H9 (cell line): ENCODE measurements around the gene KIRREL3. TPM values are rescaled to one million over a fixed set of nuclear protein-coding genes. Genes with fewer than 3 reads are reported as not detected.

Experiments used
- DNase-seq: peaks from one replicate; pipeline ENCODE4 v3.0.0-alpha.2; 2017
- H2AFZ ChIP-seq: one replicate; pipeline ENCODE4 v1.6.1; 2013; ENCODE audit warnings: mild to moderate bottlenecking, low read length, control low read depth, moderate library complexity
- H2AK5ac ChIP-seq: 2 replicates; pipeline ENCODE4 v1.6.1; 2013; ENCODE audit warnings: low read length, control low read depth, mixed read lengths; ENCODE audit not compliant: insufficient read length
- H2BK120ac ChIP-seq: one replicate; pipeline ENCODE4 v1.6.1; 2013; ENCODE audit warnings: low read depth, mild to moderate bottlenecking, low read length, control low read depth, inconsistent platforms; ENCODE audit not compliant: poor library complexity, severe bottlenecking
- H2BK12ac ChIP-seq: 2 replicates; pipeline ENCODE4 v1.6.1; 2013; ENCODE audit warnings: low read length, control low read depth, mixed read lengths, low read depth; ENCODE audit not compliant: insufficient read length
- H2BK15ac ChIP-seq: 2 replicates; pipeline ENCODE4 v1.6.1; 2013; ENCODE audit warnings: low read depth, low read length, control low read depth
- H2BK20ac ChIP-seq: one replicate; pipeline ENCODE4 v1.6.1; 2013; ENCODE audit warnings: low read depth, mild to moderate bottlenecking, low read length, control low read depth, inconsistent platforms; ENCODE audit not compliant: poor library complexity, severe bottlenecking
- H2BK5ac ChIP-seq: 2 replicates; pipeline ENCODE4 v1.6.1; 2013; ENCODE audit warnings: low read length, control low read depth, mixed read lengths; ENCODE audit not compliant: insufficient read length
- H3K14ac ChIP-seq: 2 replicates; pipeline ENCODE4 v1.6.1; 2013; ENCODE audit warnings: low read length, control low read depth; ENCODE audit not compliant: insufficient read depth
- H3K18ac ChIP-seq: 2 replicates; pipeline ENCODE4 v1.6.1; 2013; ENCODE audit warnings: low read depth, mild to moderate bottlenecking, mixed read lengths, low read length, control low read depth; ENCODE audit not compliant: insufficient read length
- H3K23ac ChIP-seq: 2 replicates; pipeline ENCODE4 v1.6.1; 2013; ENCODE audit warnings: low read length, control low read depth, mixed read lengths, low read depth; ENCODE audit not compliant: insufficient read length
- H3K23me2 ChIP-seq: 2 replicates; pipeline ENCODE4 v1.6.1; 2013; ENCODE audit warnings: low read depth, mild to moderate bottlenecking, mixed read lengths, low read length, control low read depth; ENCODE audit not compliant: insufficient read length, poor library complexity, severe bottlenecking
- H3K27ac ChIP-seq: 2 replicates; pipeline ENCODE4 v1.5.1; 2013; ENCODE audit warnings: low read length, control low read depth, mixed read lengths, low read depth; ENCODE audit not compliant: insufficient read length
- H3K27me3 ChIP-seq: 2 replicates; pipeline ENCODE4 v1.6.1; 2013; ENCODE audit warnings: low read length, control low read depth, inconsistent platforms; ENCODE audit not compliant: insufficient read depth
- H3K4ac ChIP-seq: 2 replicates; pipeline ENCODE4 v1.6.1; 2013; ENCODE audit warnings: low read depth, mild to moderate bottlenecking, control low read depth, inconsistent platforms, low read length, moderate library complexity
- H3K4me1 ChIP-seq: 2 replicates; pipeline ENCODE4 v1.6.1; 2013; ENCODE audit warnings: low read length, control low read depth, inconsistent platforms; ENCODE audit not compliant: insufficient read depth
- H3K4me2 ChIP-seq: 2 replicates; pipeline ENCODE4 v1.6.1; 2013; ENCODE audit warnings: low read length, control low read depth, mixed read lengths; ENCODE audit not compliant: insufficient read length, insufficient read depth
- H3K56ac ChIP-seq: 2 replicates; pipeline ENCODE4 v1.6.1; 2013; ENCODE audit warnings: low read depth, mild to moderate bottlenecking, mixed read lengths, low read length, control low read depth; ENCODE audit not compliant: insufficient read length
- H3K79me1 ChIP-seq: 2 replicates; pipeline ENCODE4 v1.6.1; 2013; ENCODE audit warnings: low read depth, mild to moderate bottlenecking, moderate library complexity, low read length, control low read depth, inconsistent platforms; ENCODE audit not compliant: insufficient read depth, poor library complexity, severe bottlenecking
- H3K79me2 ChIP-seq: 2 replicates; pipeline ENCODE4 v1.6.1; 2013; ENCODE audit warnings: low read length, control low read depth, inconsistent platforms; ENCODE audit not compliant: insufficient read depth
- H3K9ac ChIP-seq: 2 replicates; pipeline ENCODE4 v1.6.1; 2013; ENCODE audit warnings: low read length, control low read depth, mixed read lengths; ENCODE audit not compliant: insufficient read length; ENCODE audit errors: extremely low read depth
- H3K9me3 ChIP-seq: one replicate; pipeline ENCODE4 v1.6.1; 2013; ENCODE audit warnings: low read depth, low read length, inconsistent platforms; ENCODE audit not compliant: control insufficient read depth
- H3T11ph ChIP-seq: one replicate; pipeline ENCODE4 v1.6.1; 2013; ENCODE audit warnings: mild to moderate bottlenecking, low read length, control low read depth, inconsistent platforms
- H4K20me1 ChIP-seq: one replicate; pipeline ENCODE4 v1.6.1; 2013; ENCODE audit not compliant: control insufficient read depth, insufficient read length, insufficient read depth
- H4K5ac ChIP-seq: 2 replicates; pipeline ENCODE4 v1.6.1; 2013; ENCODE audit warnings: low read depth, mild to moderate bottlenecking, mixed read lengths, low read length, control low read depth; ENCODE audit not compliant: insufficient read length
- H4K8ac ChIP-seq: replicated peaks from 2 replicates; pipeline ENCODE4 v1.6.1; 2013; ENCODE audit warnings: low read length, control low read depth, mixed read lengths, low read depth; ENCODE audit not compliant: insufficient read length
- H4K91ac ChIP-seq: 2 replicates; pipeline ENCODE4 v1.6.1; 2013; ENCODE audit warnings: low read depth, mild to moderate bottlenecking, moderate library complexity, mixed read lengths, low read length, control low read depth; ENCODE audit not compliant: insufficient read length
- H3K27ac Mint-ChIP-seq, 3 experiments: 2 replicates in 2 of 3; 3 replicates in 1 of 3; pipeline ENCODE4 v1.8.0; 2020 to 2021; ENCODE audit warnings: mixed read lengths in 3 of 3, mild to moderate bottlenecking in 1 of 3, moderate library complexity in 1 of 3
- H3K27me3 Mint-ChIP-seq: 2 replicates; pipeline ENCODE4 v1.8.0; 2021; ENCODE audit warnings: low read depth, mild to moderate bottlenecking, moderate library complexity, mixed read lengths
- H3K36me3 Mint-ChIP-seq, 3 experiments: 2 replicates in 2 of 3; 3 replicates in 1 of 3; pipeline ENCODE4 v1.8.0; 2020 to 2021; ENCODE audit warnings: low read depth in 3 of 3, mixed read lengths in 3 of 3; ENCODE audit not compliant: insufficient read depth in 1 of 3
- H3K4me1 Mint-ChIP-seq, 2 experiments: 2 replicates each; pipeline ENCODE4 v1.8.0; 2020; ENCODE audit warnings: mixed read lengths in 2 of 2
- H3K4me3 Mint-ChIP-seq, 2 experiments: 2 replicates in 1 of 2; 3 replicates in 1 of 2; pipeline ENCODE4 v1.8.0; 2020 to 2021; ENCODE audit warnings: mild to moderate bottlenecking in 2 of 2, mixed read lengths in 2 of 2, moderate library complexity in 1 of 2
- H3K9me3 Mint-ChIP-seq, 2 experiments: 2 replicates in 1 of 2; 3 replicates in 1 of 2; pipeline ENCODE4 v1.8.0; 2020; ENCODE audit warnings: mild to moderate bottlenecking in 2 of 2, mixed read lengths in 2 of 2, moderate library complexity in 1 of 2
- WGBS: extraction: QIAGEN DNeasy Blood & Tissue Kit; methylation state at CpG from one replicate; pipeline ENCODE4 v1.1.7; 2013; ENCODE audit warnings: missing lambda C conversion rate, low lambda C conversion rate, mixed read lengths; ENCODE audit not compliant: insufficient read length; ENCODE audit errors: extremely low coverage; 5-methylcytosine and 5-hydroxymethylcytosine counted together
- total RNA-seq: library from RNA; stranded (reverse); gene quantifications from 2 replicates; pipeline ENCODE4 v1.2.1, GENCODE V29; 2021
- TF ChIP-seq, protein P1 (sequence below): fragments of 200-600 bp; sonication (generic); conservative IDR thresholded peaks from 3 replicates; pipeline ENCODE4 v1.8.0; 2021; ENCODE audit warnings: antibody characterized with exemption, mild to moderate bottlenecking

Gene KIRREL3
- total RNA-seq, 1 experiment from 2014 or later: 0.17 TPM

DNA sequence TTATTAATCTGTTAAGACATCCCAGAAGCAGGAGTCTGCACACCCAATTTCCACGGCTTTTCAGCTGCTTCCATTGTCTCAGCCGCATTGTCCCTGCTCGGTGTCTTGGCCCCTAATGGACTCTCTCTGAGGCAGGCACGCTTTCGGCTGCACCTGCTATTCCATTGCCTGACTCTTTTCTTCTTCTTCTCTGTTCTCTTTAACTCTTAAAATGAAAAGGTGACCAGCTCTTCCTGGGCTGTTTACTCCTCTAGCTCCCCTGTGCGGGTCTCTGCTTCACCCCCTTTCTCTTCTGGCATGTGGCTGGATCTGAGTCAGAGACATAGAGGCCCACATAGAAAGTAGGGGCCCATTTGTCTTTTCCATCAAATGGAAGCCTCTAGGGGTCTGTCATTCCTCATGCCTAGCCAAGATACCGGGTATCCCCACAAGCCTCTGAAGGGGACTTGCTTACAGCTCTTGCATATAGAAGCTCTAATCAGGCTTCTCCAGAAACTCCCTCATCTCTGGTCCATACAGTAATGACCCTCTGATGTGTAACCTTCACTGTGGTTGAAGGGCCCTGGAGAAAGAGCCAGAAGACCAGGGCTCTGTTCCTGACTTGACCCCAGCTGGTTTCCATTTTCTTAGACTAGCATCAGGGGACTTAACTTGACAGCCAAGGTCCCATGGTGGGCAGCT lies 401.2 kb downstream of the KIRREL3 start:
- peaks cover 0 to 3% (median 0%) of the 10 kb centered on the region in 3 experiments; a peak in 3 of 7 replicates for H3K36me3 Mint-ChIP-seq
- TF ChIP-seq, protein P1, sequence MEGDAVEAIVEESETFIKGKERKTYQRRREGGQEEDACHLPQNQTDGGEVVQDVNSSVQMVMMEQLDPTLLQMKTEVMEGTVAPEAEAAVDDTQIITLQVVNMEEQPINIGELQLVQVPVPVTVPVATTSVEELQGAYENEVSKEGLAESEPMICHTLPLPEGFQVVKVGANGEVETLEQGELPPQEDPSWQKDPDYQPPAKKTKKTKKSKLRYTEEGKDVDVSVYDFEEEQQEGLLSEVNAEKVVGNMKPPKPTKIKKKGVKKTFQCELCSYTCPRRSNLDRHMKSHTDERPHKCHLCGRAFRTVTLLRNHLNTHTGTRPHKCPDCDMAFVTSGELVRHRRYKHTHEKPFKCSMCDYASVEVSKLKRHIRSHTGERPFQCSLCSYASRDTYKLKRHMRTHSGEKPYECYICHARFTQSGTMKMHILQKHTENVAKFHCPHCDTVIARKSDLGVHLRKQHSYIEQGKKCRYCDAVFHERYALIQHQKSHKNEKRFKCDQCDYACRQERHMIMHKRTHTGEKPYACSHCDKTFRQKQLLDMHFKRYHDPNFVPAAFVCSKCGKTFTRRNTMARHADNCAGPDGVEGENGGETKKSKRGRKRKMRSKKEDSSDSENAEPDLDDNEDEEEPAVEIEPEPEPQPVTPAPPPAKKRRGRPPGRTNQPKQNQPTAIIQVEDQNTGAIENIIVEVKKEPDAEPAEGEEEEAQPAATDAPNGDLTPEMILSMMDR: no peak
- peaks cover 29 to 40% of the 10 kb centered on the region in 2 experiments for H3K4me1 Mint-ChIP-seq
- no peak overlapping the region for H4K91ac ChIP-seq
- H3K4me2 ChIP-seq: no peak overlapping the region
- no peak overlapping the region for H2BK5ac ChIP-seq
- H3K9ac ChIP-seq: no peak overlapping the region
- no peak overlapping the region for H3K14ac ChIP-seq
- H2AFZ ChIP-seq: no peak overlapping the region
- no peak overlapping the region for H3K23ac ChIP-seq
- no CpG with 5 or more reads among the region's 7 CpGs for WGBS
- no peak overlapping the region for H4K8ac ChIP-seq
- H4K20me1 ChIP-seq: no peaks in the 10 kb centered on the region
- no peaks in the 10 kb centered on the region for H3K79me2 ChIP-seq
- no peak overlapping the region for H2BK12ac ChIP-seq
- no peaks in the 10 kb centered on the region for H3K27me3 ChIP-seq
- no peak overlapping the region for H3T11ph ChIP-seq
- no peak overlapping the region for H4K5ac ChIP-seq
- no peaks in the 10 kb centered on the region for H3K79me1 ChIP-seq
- DNase-seq: no peak
- H3K18ac ChIP-seq: no peak overlapping the region
- H2BK15ac ChIP-seq: no peak overlapping the region
- peaks cover 38% of the 10 kb centered on the region for H3K27me3 Mint-ChIP-seq
- no peaks in the 10 kb centered on the region for H3K9me3 ChIP-seq
- H3K27ac Mint-ChIP-seq: no peak overlapping the region
- H3K4ac ChIP-seq: no peak overlapping the region
- H2AK5ac ChIP-seq: no peak overlapping the region
- H3K27ac ChIP-seq: no peak overlapping the region
- peaks cover 3% of the 10 kb centered on the region for H3K23me2 ChIP-seq
- no peak overlapping the region for H2BK120ac ChIP-seq
- H2BK20ac ChIP-seq: no peak overlapping the region
- H3K4me1 ChIP-seq: peaks cover 4% of the 10 kb centered on the region; the same call in 1 of the 2 replicates
- H3K4me3 Mint-ChIP-seq: no peak overlapping the region
- H3K56ac ChIP-seq: no peak overlapping the region
- peaks cover 2 to 5% of the 10 kb centered on the region in 2 experiments; a peak in 3 of 5 replicates for H3K9me3 Mint-ChIP-seq
